ENCODE measurements around the gene TMEM181. TPM values are rescaled to one million over a fixed set of nuclear protein-coding genes. Genes with fewer than 3 reads are reported as not detected.
"Not testable (repeated sequence)": the region's sequence is repeated elsewhere in the genome, so short reads cannot be mapped to it uniquely, and the experiment has no call there.

TMEM181 gene
- total RNA-seq, 8 experiments from 2014 or later: 14.4 to 43.9 (median 25.9) TPM

- 75 to 100% (median 96%) methylated on average over 1 to 8 of the region's 12 CpGs; no CpG with 5 or more reads in 3 of the 10 experiments for WGBS, 10 experiments
Observed at GRCh38 chr6:158608221-158608620, 48.3 kb downstream of the TMEM181 start.

GRCh38 chr6:158609455-158610155, 49.7 kb downstream of the TMEM181 start:
- 90 to 100% (median 98%) methylated on average over 2 to 8 of the region's 13 CpGs; no CpG with 5 or more reads in 2 of the 10 experiments for WGBS, 10 experiments
- Histone ChIP-seq H3K4me1 (replicated peaks in 1 of 2) (no peaks in the 10 kb centered on the region), H3K27ac (no peak overlapping the region), H3K4me3 (no peak overlapping the region)
- in situ Hi-C loops (cut with MboI; ENCODE audit: low pct_unique_long_range_greater_than_20kb in 2 of 9, low sequenced_read_pairs in 9 of 9, unreplicated experiment in 9 of 9): loop anchor here in 1 of 9 experiments (10.0 kb wide), 1 partner anchor 395 kb away; no protein-coding TSS in a partner anchor
- ATAC-seq (replicated peaks in 6 of 8): no peak

More at GRCh38 chr6:158608221-158608620, 48.3 kb downstream of the TMEM181 start:
- no peak for ATAC-seq (replicated peaks in 6 of 8)
- Histone ChIP-seq H3K4me1 (replicated peaks in 1 of 2) (no peaks in the 10 kb centered on the region), H3K27ac (no peak overlapping the region), H3K4me3 (no peak overlapping the region)
- in situ Hi-C loops (cut with MboI; ENCODE audit: low pct_unique_long_range_greater_than_20kb in 2 of 9, low sequenced_read_pairs in 9 of 9, unreplicated experiment in 9 of 9): loop anchor here in 1 of 9 experiments (10.0 kb wide), 1 partner anchor 393 kb away; no protein-coding TSS in a partner anchor

GRCh38 chr6:158610319-158610968, 50.6 kb downstream of the TMEM181 start:
- H3K27ac ChIP-seq: no peak overlapping the region
- in situ Hi-C loops (cut with MboI; ENCODE audit: low pct_unique_long_range_greater_than_20kb in 2 of 9, low sequenced_read_pairs in 9 of 9, unreplicated experiment in 9 of 9): no loop called here
- no peak for ATAC-seq (replicated peaks in 6 of 8)

GRCh38 chr6:158611039-158611438, 51.1 kb downstream of the TMEM181 start:
- ATAC-seq (replicated peaks in 6 of 8): no peak
- no peaks in the 10 kb centered on the region for H3K4me1 ChIP-seq (replicated peaks in 1 of 2)
- in situ Hi-C loops (cut with MboI; ENCODE audit: low pct_unique_long_range_greater_than_20kb in 2 of 9, low sequenced_read_pairs in 9 of 9, unreplicated experiment in 9 of 9): no loop called here
- H3K4me3 ChIP-seq: no peak overlapping the region
- 83 to 100% (median 97%) methylated on average over 1 to 3 of the region's 3 CpGs; no CpG with 5 or more reads in 4 of the 10 experiments for WGBS, 10 experiments
- H3K27ac ChIP-seq: no peak overlapping the region

More at GRCh38 chr6:158610319-158610968, 50.6 kb downstream of the TMEM181 start:
- WGBS, 10 experiments: 0 to 100% (median 87%) methylated on average over 1 to 9 of the region's 9 CpGs; no CpG with 5 or more reads in 4 of the 10 experiments
- Histone ChIP-seq H3K4me1 (replicated peaks in 1 of 2) (no peaks in the 10 kb centered on the region), H3K4me3 (no peak overlapping the region)

GRCh38 chr6:158611541-158612370, 51.9 kb downstream of the TMEM181 start:
- Histone ChIP-seq H3K4me1 (replicated peaks in 1 of 2) (no peaks in the 10 kb centered on the region), H3K27ac (no peak overlapping the region), H3K4me3 (no peak overlapping the region)
- in situ Hi-C loops (cut with MboI; ENCODE audit: low pct_unique_long_range_greater_than_20kb in 2 of 9, low sequenced_read_pairs in 9 of 9, unreplicated experiment in 9 of 9): no loop called here
- ATAC-seq (replicated peaks in 6 of 8): no peak
- WGBS, 10 experiments: 75 to 94% (median 89%) methylated on average over 4 to 10 of the region's 14 CpGs; no CpG with 5 or more reads in 1 of the 10 experiments

- H3K4me3 ChIP-seq; ATAC-seq (replicated peaks in 6 of 8); H3K27ac ChIP-seq; in situ Hi-C loops (cut with MboI; ENCODE audit: low pct_unique_long_range_greater_than_20kb in 2 of 9, low sequenced_read_pairs in 9 of 9, unreplicated experiment in 9 of 9); H3K4me1 ChIP-seq (replicated peaks in 1 of 2): not testable (repeated sequence)
- WGBS, 10 experiments: 93 to 100% (median 100%) methylated on average over 1 to 2 of the region's 3 CpGs; no CpG with 5 or more reads in 5 of the 10 experiments
Observed at GRCh38 chr6:158614606-158615005, 54.7 kb downstream of the TMEM181 start.

- 80 to 100% (median 83%) methylated on average over 1 to 2 of the region's 3 CpGs; no CpG with 5 or more reads in 5 of the 10 experiments for WGBS, 10 experiments
- H3K4me3 ChIP-seq; ATAC-seq (replicated peaks in 6 of 8); H3K27ac ChIP-seq; in situ Hi-C loops (cut with MboI; ENCODE audit: low pct_unique_long_range_greater_than_20kb in 2 of 9, low sequenced_read_pairs in 9 of 9, unreplicated experiment in 9 of 9); H3K4me1 ChIP-seq (replicated peaks in 1 of 2): not testable (repeated sequence)
Observed at GRCh38 chr6:158618289-158618688, 58.4 kb downstream of the TMEM181 start.

- H3K27ac ChIP-seq: no peak overlapping the region
- WGBS, 10 experiments: 85 to 100% (median 94%) methylated on average over 1 to 10 of the region's 17 CpGs; no CpG with 5 or more reads in 1 of the 10 experiments
- no peak for ATAC-seq (replicated peaks in 6 of 8)
- in situ Hi-C loops (cut with MboI; ENCODE audit: low pct_unique_long_range_greater_than_20kb in 2 of 9, low sequenced_read_pairs in 9 of 9, unreplicated experiment in 9 of 9): no loop called here
- H3K4me3 ChIP-seq: no peak overlapping the region
- no peaks in the 10 kb centered on the region for H3K4me1 ChIP-seq (replicated peaks in 1 of 2)
Observed at GRCh38 chr6:158619922-158620801, 60.3 kb downstream of the TMEM181 start.

- WGBS, 10 experiments: 80 to 100% (median 98%) methylated on average over 1 to 8 of the region's 13 CpGs; no CpG with 5 or more reads in 2 of the 10 experiments
- H3K4me1 ChIP-seq (replicated peaks in 1 of 2): no peaks in the 10 kb centered on the region
- no peak overlapping the region for H3K27ac ChIP-seq
- no peak overlapping the region for H3K4me3 ChIP-seq
- in situ Hi-C loops (cut with MboI; ENCODE audit: low pct_unique_long_range_greater_than_20kb in 2 of 9, low sequenced_read_pairs in 9 of 9, unreplicated experiment in 9 of 9): no loop called here
- no peak for ATAC-seq (replicated peaks in 6 of 8)
Observed at GRCh38 chr6:158620963-158621693, 61.2 kb downstream of the TMEM181 start.

- Histone ChIP-seq H3K27ac (no peak overlapping the region), H3K4me1 (replicated peaks in 1 of 2) (no peaks in the 10 kb centered on the region), H3K4me3 (no peak overlapping the region)
- in situ Hi-C loops (cut with MboI; ENCODE audit: low pct_unique_long_range_greater_than_20kb in 2 of 9, low sequenced_read_pairs in 9 of 9, unreplicated experiment in 9 of 9): no loop called here
- no peak for ATAC-seq (replicated peaks in 6 of 8)
- 60 to 100% (median 95%) methylated on average over 1 to 18 of the region's 25 CpGs for WGBS, 10 experiments
Observed at GRCh38 chr6:158621694-158622544, 62.0 kb downstream of the TMEM181 start.
